Astrocyte (in vitro differentiated cells and primary cell): ENCODE results near the gene NUFIP2.

Source experiments
- CTCF ChIP-seq: IDR thresholded peaks from 2 replicates; pipeline ENCODE4 v1.5.1; 2011; ENCODE audit warnings: low read depth, mild to moderate bottlenecking, inconsistent platforms, low read length, moderate library complexity; ENCODE audit not compliant: insufficient read depth
- EZH2 ChIP-seq: IDR thresholded peaks from 2 replicates; pipeline ENCODE4 v1.6.1; 2012; ENCODE audit warnings: mild to moderate bottlenecking, low read length, inconsistent platforms; ENCODE audit not compliant: insufficient read depth

- TF ChIP-seq EZH2 (no peak), CTCF (no peak)
Measured at GRCh38 chr17:29278692-29279091, 15.3 kb downstream of the NUFIP2 start.
